ENCODE results near the gene FMC1.

Gene FMC1

GRCh38 chr7:139389091-139389490 lies 48.0 kb downstream of the FMC1 start:
- Mint-ChIP-seq H3K27ac (no peak overlapping the region), H3K4me3 (no peak overlapping the region), H3K4me1 (peaks cover 15% of the 10 kb centered on the region), H3K9me3 (no peaks in the 10 kb centered on the region), H3K36me3 (peaks cover 100% of the 10 kb centered on the region)
- DNase-seq (ENCODE audit: low spot score in 2 of 2): no peak
- no peak for ATAC-seq

DNA sequence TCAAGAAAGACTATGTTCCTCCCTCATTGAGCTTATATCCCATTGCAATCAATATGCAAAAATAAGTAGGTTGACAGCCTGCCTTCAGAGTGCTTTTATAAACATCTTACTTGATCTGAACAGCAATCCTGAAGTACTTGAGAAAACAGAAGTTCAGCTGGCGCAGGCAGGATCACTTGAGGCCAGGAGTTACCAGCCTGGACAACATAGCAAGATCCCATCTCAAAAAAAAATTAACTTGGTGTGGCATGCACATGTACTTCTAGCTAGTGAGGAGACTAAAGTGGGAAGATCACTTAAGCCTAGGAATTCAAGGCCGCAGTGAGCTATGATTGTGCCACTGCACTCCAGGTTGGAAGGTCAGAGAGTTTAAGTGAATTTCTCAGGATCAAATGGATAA lies 48.6 kb downstream of the FMC1 start:
- no peak for DNase-seq (ENCODE audit: low spot score in 2 of 2)
- no peak for ATAC-seq
- Mint-ChIP-seq H3K9me3 (no peaks in the 10 kb centered on the region), H3K36me3 (peaks cover 100% of the 10 kb centered on the region), H3K4me3 (no peak overlapping the region), H3K4me1 (peaks cover 22% of the 10 kb centered on the region), H3K27ac (no peak overlapping the region)

DNA sequence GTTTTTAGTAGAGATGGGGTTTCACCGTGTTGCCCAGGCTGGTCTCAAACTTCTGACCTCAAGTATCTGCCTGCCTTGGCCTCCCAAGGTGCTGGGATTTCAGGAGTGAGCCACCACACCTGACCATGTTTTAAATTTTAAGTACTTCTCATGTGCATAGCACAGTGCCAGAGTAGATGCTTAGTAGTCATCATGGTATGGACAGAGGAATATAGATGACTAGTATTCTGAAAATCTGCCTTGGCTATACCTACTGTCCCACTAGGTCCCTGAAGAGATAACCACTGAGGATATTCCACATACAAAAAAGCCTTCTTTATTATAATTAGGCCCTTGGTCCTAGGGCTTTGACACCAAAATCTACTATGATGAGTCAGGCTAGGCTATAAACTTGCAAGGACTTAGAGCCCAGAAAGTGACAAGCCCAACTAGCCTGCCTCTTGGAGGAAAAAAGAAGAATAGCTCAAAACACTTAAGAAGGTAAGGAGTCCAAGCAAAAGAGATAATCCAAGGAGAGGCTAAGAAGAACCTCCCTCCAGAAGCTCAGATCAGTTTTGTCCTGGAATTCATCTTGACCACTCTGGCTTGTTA lies 52.6 kb downstream of the FMC1 start:
- H3K36me3 Mint-ChIP-seq: peaks cover 100% of the 10 kb centered on the region
- DNase-seq (ENCODE audit: low spot score in 2 of 2) (no peak), ATAC-seq (no peak)
- H3K4me1 Mint-ChIP-seq: peaks cover 21% of the 10 kb centered on the region
- no peak overlapping the region for H3K27ac Mint-ChIP-seq
- H3K9me3 Mint-ChIP-seq: no peaks in the 10 kb centered on the region
- no peak overlapping the region for H3K4me3 Mint-ChIP-seq

GRCh38 chr7:139394540-139394939 lies 53.4 kb downstream of the FMC1 start:
- no peaks in the 10 kb centered on the region for H3K9me3 Mint-ChIP-seq
- H3K4me3 Mint-ChIP-seq: no peak overlapping the region
- ATAC-seq (no peak), DNase-seq (ENCODE audit: low spot score in 2 of 2) (no peak)
- peaks cover 100% of the 10 kb centered on the region for H3K36me3 Mint-ChIP-seq
- peak overlapping the region; percentile 20 for H3K27ac Mint-ChIP-seq
- H3K4me1 Mint-ChIP-seq: peaks cover 15% of the 10 kb centered on the region

Measured in stimulated activated effector memory CD8-positive, alpha-beta T cell treated with anti-CD3 and anti-CD28 coated beads, Interleukin-12 subunit alpha, Interleukin-12 subunit beta, amount 100 ng/mL, for 72 hours (primary cell).